Measurements from ENCODE around the gene CYB5R3.
"Not testable (repeated sequence)": the region's sequence is repeated elsewhere in the genome, so short reads cannot be mapped to it uniquely, and the experiment has no call there.

CYB5R3 gene

DNA sequence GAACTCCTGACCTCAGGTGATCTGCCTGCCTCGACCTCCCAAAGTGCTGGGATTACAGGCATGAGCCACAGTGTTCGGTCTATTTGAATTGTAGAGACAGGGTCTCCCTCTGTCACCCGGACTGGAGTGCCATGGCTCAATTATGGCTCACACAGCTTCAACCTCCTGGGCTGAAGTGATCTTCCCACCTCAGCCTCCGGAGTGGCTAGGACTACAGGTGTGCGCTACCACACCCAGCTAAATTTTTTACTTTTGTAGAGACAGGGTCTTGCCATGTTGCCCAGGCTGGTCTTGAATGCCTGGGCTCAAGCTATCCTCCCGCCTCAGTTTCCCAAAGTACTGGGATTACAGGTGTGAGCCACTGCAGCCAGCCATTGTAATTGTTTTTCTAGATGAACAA is 81.2 kb downstream of the CYB5R3 start:
- POLR2A ChIA-PET (ENCODE audit: low non-redundant PET); DNase-seq (ENCODE audit: low spot score); H3K27ac ChIP-seq: not testable (repeated sequence)
- CTCF ChIA-PET, result interaction anchor here (0.6 kb wide), 1 partner anchor 187 kb away, joined by 3 read pairs; no protein-coding TSS in a partner anchor

Measured in RWPE1 (cell line).